Fibroblast of skin of left biceps (primary cell): ENCODE measurements around the gene PHF2.

Source experiments
- DNase-seq, 2 experiments: peaks; one replicate each; pipeline ENCODE4 v3.0.0-alpha.2; 2013; ENCODE audit warnings: low read depth in 2 of 2

The PHF2 gene

GRCh38 chr9:93701494-93702218 lies 125.3 kb downstream of the PHF2 start:
- no peak for DNase-seq

GRCh38 chr9:93702261-93702660 lies 125.9 kb downstream of the PHF2 start:
- DNase-seq, result no peak

GRCh38 chr9:93708289-93708986 lies 132.1 kb downstream of the PHF2 start:
- DNase-seq, result no peak

- DNase-seq, result no peak
Observed at GRCh38 chr9:93708987-93709302, 132.6 kb downstream of the PHF2 start.

GRCh38 chr9:93709600-93710369 lies 133.4 kb downstream of the PHF2 start:
- no peak for DNase-seq

- no peak for DNase-seq
Observed at GRCh38 chr9:93710370-93710723, 134.0 kb downstream of the PHF2 start.

GRCh38 chr9:93711002-93711401 lies 134.6 kb downstream of the PHF2 start:
- no peak for DNase-seq

- no peak for DNase-seq
Observed at GRCh38 chr9:93712896-93713295, 136.5 kb downstream of the PHF2 start.

- DNase-seq, result no peak
Observed at GRCh38 chr9:93713716-93714115, 137.3 kb downstream of the PHF2 start.

- no peak for DNase-seq
Observed at GRCh38 chr9:93721417-93721965, 145.1 kb downstream of the PHF2 start.

GRCh38 chr9:93724852-93725251 lies 148.5 kb downstream of the PHF2 start:
- DNase-seq, result no peak

GRCh38 chr9:93725382-93725781 lies 149.0 kb downstream of the PHF2 start:
- no peak for DNase-seq

GRCh38 chr9:93726147-93726546 lies 149.8 kb downstream of the PHF2 start:
- no peak for DNase-seq
